ENCODE results near the gene FRY. TPM values are rescaled to one million over a fixed set of nuclear protein-coding genes. Genes with fewer than 3 reads are reported as not detected.

The FRY gene
- total RNA-seq, 1 donor from 2014 or later = 109 TPM

DNA sequence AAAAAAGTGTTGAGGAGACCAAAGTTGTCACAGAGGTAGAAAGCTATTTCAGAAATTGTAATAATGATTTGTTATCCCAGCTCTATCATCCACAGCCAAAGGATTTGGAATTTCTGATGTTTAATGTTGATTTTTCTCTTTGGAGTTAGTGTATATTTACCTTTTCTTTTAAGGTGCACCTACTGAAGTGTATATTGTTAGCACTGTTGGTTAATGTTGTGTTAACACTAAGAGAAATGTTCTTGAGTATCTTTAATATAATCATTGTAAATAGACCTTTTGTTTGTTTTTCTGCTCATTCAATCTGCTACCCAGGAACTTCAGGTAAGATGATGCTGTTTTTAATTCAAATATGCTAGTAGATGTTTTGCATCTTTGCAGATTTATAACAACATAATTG is 226.1 kb downstream of the FRY start:
- no peak for DNase-seq (ENCODE audit: low spot score)

DNA sequence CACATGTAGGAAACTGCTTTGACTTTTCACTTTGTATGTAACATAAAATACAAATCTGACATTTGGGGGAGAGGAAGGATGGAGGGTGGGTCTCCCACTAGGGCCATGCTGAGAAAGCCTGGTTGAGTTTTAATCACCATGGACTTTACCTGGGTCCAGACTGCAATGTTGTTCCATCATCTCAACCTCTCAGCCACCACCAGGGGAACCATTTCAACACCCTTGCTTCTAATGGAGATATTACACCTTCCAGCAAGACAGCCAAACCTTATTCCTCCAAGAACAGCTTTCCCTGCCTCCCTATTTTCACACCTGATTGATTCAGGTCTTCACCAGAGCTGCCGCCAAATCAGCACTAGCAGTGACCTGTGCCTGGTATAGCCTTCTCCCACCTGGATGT is 227.5 kb downstream of the FRY start:
- DNase-seq (ENCODE audit: low spot score) = no peak

DNA sequence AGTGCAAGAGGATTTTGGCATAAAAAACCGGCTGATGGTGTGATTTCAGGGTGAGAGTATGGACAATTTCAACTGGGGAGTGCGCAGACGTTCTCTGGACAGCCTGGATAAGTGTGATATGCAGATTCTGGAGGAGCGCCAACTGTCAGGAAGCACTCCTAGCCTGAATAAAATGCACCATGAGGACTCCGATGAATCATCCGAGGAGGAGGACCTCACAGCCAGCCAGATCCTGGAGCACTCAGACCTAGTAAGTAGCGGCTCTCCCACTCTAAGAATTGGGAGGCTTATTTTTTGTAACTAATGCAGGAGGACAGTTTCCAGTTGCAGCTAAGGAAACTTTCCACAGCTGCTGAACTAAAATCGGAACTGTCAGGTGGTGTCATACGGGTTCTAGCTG is 230.0 kb downstream of the FRY start:
- DNase-seq (ENCODE audit: low spot score) = peak; percentile 67

DNA sequence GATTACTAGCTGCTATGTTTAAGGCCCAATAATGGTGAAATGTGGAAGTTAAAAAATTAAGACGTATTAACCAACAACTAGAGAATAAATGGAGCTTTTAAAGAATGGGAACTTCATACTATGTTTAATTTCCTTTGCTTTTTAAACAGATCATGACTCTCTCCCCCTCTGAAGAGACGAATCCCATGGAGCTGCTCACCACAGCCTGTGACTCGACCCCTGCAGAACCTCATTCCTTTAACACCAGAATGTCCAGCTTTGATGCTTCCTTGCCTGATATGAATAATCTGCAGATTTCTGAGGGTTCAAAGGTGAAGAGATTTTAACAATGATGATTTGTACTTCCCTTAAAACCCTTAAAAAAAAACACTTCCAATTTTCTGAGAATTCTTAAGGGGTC is 230.6 kb downstream of the FRY start:
- DNase-seq (ENCODE audit: low spot score) = no peak

DNA sequence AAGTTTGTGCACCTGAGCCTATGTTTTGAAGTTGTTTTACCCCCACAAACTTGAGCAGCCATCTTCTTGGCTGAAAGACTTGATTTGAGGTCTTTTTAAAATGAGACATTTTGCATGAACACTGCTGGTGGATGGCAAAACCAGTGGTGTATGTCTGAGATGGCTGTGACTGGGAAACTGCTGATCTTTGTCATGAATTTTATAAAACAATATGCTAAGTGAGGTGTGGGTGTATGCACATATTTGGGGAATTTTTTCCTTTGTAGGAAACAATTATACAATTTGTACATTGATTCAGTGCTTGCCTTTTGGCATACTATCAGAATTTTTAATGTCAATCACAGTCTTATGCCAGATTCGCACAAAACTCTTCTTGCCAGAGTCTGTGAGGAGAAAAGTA is 231.0 kb downstream of the FRY start:
- DNase-seq (ENCODE audit: low spot score) = no peak

DNA sequence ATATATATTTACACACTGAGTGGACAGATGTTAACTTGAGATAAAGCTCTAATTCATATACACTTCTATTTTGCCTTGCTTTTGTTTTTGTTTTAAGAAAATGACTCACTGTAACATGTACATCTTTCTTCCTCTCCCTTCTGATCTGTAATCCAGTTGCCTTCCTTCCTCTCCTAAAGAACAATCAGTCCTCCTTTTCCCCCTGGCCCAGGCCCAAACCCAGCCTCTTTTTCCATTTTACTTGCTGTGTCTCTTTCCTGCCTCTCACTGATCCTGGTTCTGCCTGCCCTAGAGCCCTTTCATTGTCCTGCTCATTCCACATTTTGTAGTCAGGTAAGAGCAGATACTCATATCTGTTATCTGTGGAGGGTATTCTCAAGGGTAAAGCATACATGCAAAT is 232.8 kb downstream of the FRY start:
- DNase-seq (ENCODE audit: low spot score) = peak; percentile 55

DNA sequence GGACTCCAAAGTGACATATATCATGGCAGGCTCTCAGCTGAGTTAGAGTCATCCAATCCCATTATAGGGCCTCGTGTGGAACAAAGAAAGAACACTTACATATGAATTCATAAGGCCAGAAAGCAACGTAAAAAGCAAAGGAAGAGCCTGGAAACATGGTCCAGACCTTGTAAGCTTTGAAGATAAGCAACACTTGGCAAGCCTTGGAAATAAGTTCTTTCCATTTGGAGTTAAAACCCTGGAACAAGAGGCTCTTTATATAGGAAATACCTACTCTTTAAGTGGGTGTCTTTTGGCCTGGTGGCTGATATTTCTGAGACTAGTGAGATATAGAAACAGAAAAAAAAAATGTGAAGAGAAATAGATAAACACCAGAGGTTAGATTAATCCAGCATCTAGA is 234.2 kb downstream of the FRY start:
- no peak for DNase-seq (ENCODE audit: low spot score)

DNA sequence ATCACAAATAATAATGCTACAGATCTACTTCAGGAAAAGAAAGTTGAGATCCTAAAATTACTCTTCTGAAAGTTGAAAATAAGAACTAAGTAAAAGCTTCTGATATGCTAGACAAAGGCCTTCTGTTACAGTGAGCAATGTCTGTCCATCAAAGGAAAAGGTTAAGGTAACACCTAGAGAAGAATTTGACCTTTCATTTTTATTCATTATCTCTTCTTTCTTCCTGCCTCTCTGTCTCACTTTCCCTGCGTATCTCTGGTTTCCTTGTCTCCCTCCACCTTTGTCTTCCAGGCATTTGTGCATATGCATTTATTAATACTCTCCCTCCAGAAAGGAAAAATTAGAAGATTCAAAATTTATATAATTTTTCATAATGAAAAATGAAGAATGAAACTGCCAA is 234.6 kb downstream of the FRY start:
- no peak for DNase-seq (ENCODE audit: low spot score)

DNA sequence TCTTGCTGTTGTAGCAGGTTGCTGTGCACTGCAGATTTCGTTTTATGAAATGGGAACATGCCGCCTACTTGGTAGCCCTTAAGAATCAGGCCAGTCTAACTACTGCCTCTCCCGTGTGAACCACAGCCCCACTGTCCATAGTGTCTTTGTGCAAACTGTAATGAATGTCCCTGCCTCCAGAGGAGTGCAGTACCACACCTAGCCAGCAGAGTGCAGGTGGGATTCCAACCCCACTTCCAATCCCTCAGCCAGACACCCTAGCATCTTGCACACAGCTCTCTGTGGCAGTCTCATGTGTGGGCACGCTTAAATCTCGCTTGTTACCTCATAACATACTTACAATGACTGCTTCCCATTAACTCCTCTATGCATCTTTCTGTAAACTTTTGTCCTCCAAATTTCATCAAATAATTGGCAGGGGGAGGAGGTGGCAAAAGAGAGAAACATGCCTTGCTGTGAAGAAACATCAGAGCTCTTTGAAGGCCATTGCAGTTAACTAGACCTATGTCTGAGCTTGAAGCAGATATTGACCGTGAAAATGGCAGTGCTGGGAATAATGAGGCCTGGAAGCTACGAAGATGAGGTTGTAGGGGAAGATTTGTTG is 236.4 kb downstream of the FRY start:
- no peak for DNase-seq (ENCODE audit: low spot score)

DNA sequence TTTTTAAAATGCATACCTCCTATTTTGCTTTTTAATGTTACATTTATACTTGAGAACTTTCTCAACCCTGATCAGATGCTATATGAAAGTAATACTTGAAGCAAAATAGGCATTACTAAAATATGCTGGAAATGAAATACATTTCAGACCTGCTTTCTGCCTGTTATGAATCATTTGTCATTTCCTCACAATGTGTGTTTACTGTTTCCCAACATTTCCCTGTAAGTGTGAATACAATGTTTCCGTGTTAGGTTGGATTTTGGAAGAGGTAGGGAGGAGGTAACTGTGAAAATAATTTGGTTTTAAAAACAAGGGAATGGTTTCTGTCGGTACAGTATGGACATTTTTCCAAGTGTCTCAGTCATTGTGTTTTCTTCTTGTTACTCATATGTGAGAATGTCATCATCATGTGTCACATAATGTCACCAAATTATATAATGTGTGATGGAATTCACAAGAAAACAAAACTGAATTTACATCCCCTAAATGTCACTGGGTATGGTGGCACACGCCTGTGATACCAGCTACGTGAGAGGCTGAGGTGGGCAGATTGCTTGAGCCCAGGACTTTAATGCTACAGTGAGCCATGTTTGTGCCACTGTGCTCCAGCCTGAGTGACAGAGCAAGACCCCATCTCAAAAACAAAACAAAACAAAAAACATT is 240.6 kb downstream of the FRY start:
- no peak for DNase-seq (ENCODE audit: low spot score)

DNA sequence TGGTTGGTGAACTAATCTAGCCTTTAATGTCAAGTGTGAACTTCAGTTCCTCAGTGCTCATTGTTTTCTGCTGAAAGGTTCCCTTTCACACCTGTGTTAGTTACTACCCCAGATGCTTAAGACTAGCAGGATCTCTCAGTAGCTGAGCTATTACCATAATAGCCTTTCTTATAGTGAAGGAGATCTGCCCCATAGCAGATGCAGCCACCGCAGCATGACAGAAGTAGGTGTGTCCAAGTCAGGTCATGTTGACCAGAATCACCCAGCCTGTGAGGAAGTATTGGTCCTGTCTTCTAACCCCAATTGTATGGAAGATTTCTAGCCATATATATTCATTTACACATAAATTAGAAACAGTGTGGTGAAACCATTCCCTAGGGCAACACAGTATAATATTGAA is 246.3 kb downstream of the FRY start:
- no peak for DNase-seq (ENCODE audit: low spot score)

DNA sequence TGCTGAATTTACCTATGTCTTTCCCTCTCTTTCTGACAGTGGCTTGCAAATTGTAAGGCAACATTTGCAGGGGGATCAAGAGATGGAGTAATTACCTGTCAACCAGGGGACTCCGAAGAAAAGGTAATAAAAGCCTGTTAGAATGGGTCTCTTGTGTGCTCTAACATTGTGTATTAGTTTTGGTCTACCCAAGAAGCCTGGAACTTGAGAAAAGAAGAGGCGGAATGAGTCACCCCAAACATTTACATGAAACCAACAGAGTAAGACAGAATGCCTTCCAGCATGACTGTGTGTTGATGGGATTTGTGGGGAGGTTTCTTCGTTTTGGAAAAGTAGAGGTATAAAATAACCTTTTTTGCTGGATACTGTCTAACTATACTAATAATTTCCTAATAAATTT is 246.9 kb downstream of the FRY start:
- DNase-seq (ENCODE audit: low spot score) = no peak

DNA sequence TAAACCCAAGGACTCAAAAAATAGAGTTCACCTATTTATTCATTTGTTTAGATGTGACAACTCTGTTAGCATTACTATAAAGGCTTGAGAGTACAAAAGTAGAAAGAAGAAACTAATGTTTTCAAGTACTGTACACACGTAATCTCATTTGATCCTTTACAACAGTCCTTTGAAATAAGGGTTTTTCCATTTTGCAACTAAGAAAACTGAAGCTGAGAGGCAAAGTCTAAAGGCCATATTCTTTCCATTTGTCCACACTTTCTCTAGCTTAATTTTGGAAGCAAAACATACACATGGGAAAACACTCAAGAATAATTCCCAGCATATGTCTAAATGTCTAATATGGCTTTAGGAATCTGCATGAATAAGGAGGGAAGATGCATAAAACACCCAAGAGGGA is 249.5 kb downstream of the FRY start:
- DNase-seq (ENCODE audit: low spot score) = no peak

DNA sequence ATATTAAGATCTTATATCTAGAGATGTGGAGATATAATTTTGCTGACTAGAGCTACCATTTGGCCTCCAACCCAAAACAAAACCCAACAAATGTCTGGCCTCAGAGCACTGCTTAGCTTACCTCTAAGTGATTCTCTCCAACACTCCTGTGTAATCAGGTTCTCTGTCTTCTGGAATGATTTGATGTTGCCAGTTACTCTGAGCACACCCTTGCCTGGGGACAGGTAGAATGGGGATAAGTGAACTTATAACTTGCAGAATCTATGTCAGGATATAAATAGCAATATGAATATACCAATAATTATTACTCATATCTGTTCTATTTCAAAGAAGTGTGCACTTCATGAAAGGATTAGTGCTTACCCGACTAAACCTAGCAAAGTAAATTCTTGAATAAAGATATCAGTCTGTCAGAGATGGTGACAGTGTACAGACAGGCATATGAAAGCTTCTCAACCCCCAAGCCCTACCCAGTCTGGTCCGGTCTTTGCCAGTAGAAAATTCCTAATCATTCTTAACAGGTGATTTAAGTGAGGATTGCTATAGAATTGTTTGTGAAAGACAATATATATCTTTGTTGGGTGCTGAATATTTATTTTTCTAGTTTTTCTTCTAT is 250.6 kb downstream of the FRY start:
- DNase-seq (ENCODE audit: low spot score) = no peak

DNA sequence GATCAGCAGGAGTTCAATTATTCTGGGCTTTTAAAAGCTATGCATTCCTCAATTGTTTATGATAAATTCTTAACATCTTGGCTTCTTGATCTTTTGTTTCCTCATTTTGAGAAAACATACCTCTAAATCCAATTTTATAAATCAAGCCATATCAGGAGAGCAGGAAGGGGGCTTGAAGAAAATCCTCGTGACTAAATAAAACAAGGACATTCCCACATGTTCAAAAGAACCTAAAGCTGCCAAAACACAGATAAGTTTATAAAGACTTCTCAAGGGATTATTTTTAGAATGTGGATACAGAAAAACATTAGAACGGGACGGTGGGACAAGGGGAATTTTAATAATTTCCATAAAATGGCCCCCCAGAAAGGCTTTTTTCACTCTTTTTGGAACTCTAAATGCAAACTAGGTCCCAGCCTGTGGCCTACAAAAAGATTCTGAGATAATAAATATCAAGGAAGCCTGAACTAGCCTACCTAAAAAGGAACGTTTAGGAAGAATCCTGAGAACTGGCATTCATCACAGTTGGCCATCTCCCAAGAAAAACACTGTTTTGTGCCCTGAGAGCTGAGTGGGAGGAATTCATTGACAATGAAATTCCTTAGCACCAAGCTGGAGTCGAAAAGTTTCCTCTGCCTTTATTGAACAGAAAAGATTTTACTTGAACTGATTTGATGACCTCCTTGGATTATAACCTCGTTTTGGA is 253.5 kb downstream of the FRY start:
- peak; percentile 77 for DNase-seq (ENCODE audit: low spot score)

DNA sequence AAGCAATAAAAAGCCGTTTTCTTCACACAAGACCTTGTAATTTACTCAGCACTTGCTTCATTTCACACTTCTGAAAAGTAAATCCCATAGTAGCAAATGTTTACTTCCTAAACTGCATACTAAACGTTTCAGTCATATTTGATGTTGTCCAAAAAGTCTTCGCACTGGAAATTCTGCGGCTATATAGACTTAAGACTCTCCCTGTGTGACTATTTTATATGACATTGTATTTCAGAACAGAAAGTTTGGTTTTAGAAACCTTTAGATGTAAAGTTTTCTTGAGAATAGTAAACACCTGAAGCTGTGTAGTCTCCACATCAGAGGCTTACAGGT is 254.0 kb downstream of the FRY start:
- no peak for DNase-seq (ENCODE audit: low spot score)

DNA sequence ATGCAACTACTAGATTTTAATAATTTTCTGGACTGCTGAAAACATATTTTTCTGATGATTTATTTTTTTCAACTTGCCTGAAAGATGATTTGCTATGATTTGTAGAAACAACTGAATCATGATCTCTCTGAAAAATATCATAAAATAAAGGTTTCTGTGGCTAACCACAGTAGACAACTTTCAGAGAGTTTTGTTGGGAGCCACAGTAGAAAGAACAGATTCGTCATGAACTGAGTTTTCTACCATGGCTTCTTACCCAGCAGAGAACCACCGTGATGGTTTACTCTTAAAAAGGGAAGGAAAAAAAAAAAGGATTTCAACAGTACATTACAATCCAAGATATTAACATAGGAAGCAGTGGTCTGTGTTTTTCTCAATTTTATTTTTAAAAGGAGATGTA is 265.6 kb downstream of the FRY start:
- no peak for DNase-seq (ENCODE audit: low spot score)

DNA sequence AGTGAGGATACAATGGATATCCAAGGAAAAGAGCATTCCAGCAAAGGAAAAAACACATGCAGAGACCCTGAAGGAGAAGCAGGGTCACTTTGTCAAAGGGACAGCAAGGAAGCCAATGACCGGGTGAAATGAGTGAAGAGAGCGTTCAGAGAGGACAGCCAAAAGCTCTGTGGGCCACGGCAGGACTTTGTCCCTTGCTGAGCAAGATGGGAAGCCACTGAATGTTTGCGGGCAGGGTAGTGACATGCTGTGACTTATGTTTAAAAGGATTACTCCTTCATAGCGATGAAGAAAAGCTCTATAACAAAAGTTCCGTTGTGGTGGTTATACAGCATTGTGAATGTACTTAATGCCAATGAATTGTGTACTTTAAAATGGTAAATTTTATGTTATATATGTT is 267.1 kb downstream of the FRY start:
- no peak for DNase-seq (ENCODE audit: low spot score)

DNA sequence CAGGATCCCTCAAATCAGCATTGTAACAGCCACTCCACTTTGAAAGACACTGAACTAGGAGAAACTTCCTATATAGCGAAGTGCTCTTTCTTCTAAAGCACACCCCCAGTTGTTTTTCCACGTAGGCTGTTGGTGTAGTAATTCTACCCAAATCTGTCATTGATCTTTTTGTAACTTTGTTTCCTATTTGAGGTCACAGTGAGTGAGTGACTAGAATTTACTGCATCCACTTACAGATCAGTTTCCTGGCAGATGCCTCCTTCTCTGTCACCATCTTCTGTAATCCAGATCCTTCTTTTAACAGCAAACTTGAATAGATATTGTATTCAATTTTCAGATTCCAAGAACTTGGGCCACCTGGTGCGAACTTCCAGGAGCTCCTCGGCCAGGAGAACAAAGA is 268.3 kb downstream of the FRY start:
- DNase-seq (ENCODE audit: low spot score) = no peak

DNA sequence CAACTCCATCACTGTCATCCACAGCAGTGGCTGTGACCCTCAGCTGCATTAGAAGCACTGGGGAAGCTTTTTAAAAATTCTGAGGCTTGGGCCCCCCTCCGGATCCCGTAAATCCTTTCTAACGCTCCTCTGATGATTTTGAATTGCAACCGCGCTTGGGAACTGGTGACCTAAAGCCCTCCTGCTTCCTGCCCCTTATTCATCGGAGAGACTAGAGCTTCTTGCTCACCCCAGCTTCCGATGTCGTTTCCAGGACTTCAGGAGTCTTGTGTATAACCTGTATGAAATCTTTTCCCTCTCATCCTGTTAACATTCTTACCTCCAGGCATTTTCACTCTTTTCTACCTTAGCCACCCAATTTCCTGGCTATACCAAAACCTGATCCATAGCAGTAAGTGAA is 268.8 kb downstream of the FRY start:
- DNase-seq (ENCODE audit: low spot score) = no peak

DNA sequence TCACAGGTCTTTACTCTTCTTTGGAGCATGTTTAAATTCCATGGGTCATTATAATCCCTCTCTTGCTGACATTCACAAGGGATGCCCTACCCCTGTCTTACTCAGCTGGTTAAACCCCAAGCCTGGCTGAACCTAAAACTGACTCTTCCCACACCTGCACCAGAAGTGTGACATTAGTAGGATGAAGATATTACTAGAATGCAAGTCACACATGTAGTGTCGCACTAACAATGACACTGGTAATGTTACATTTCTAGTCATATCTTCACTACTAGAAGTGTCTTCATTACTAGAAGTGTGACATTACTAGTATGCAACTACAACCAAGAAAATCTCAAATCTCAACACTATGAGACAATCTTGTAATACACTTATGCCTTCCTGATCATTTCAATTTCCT is 269.3 kb downstream of the FRY start:
- DNase-seq (ENCODE audit: low spot score) = no peak

DNA sequence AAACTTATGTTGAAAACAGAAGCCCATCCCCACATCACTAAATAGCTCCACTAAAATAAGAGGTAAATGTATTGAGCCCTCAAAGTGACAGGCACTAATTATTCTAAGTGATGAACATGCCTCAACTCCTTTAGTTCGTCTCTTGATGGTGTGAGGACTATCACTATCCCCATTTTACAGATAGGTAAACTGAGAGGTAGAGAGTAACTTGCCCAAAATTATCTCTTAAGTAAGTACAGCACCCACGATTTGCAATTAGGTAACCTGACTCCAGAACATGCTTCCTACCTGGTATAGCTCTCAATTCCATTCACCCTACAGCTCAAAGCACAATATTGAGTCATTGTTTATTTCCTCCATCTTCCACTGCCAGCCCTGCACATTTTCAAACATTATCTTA is 270.9 kb downstream of the FRY start:
- DNase-seq (ENCODE audit: low spot score) = no peak

DNA sequence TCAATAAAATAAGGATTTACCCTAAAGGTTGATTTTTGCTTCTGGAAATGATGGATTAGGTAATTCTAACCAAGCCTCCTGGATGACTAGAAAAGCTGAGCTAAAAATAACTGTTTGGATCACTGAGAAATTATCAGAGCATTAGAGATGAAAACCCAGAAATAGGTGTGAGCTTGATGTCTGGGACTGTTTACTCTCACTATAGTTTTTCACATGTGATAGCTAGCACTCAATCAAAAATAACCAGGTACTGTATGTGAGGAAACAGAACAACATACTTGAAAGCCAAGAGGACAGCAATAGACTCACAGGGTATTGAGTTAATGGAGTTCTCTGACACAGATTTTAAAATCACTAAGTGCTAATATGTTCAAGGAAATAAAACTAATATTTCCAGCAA is 274.1 kb downstream of the FRY start:
- DNase-seq (ENCODE audit: low spot score) = no peak

Measured in ureter (tissue), 1 donor.